H9 (cell line): ENCODE measurements around the gene ASTL. TPM values are rescaled to one million over a fixed set of nuclear protein-coding genes. Genes with fewer than 3 reads are reported as not detected.

Experiments
- DNase-seq: peaks from one replicate; pipeline ENCODE4 v3.0.0-alpha.2; 2017
- H2AFZ ChIP-seq: one replicate; pipeline ENCODE4 v1.6.1; 2013; ENCODE audit warnings: mild to moderate bottlenecking, low read length, control low read depth, moderate library complexity
- H2AK5ac ChIP-seq: 2 replicates; pipeline ENCODE4 v1.6.1; 2013; ENCODE audit warnings: low read length, control low read depth, mixed read lengths; ENCODE audit not compliant: insufficient read length
- H2BK120ac ChIP-seq: one replicate; pipeline ENCODE4 v1.6.1; 2013; ENCODE audit warnings: low read depth, mild to moderate bottlenecking, low read length, control low read depth, inconsistent platforms; ENCODE audit not compliant: poor library complexity, severe bottlenecking
- H2BK12ac ChIP-seq: 2 replicates; pipeline ENCODE4 v1.6.1; 2013; ENCODE audit warnings: low read length, control low read depth, mixed read lengths, low read depth; ENCODE audit not compliant: insufficient read length
- H2BK15ac ChIP-seq: 2 replicates; pipeline ENCODE4 v1.6.1; 2013; ENCODE audit warnings: low read depth, low read length, control low read depth
- H2BK20ac ChIP-seq: one replicate; pipeline ENCODE4 v1.6.1; 2013; ENCODE audit warnings: low read depth, mild to moderate bottlenecking, low read length, control low read depth, inconsistent platforms; ENCODE audit not compliant: poor library complexity, severe bottlenecking
- H2BK5ac ChIP-seq: 2 replicates; pipeline ENCODE4 v1.6.1; 2013; ENCODE audit warnings: low read length, control low read depth, mixed read lengths; ENCODE audit not compliant: insufficient read length
- H3K14ac ChIP-seq: 2 replicates; pipeline ENCODE4 v1.6.1; 2013; ENCODE audit warnings: low read length, control low read depth; ENCODE audit not compliant: insufficient read depth
- H3K18ac ChIP-seq: 2 replicates; pipeline ENCODE4 v1.6.1; 2013; ENCODE audit warnings: low read depth, mild to moderate bottlenecking, mixed read lengths, low read length, control low read depth; ENCODE audit not compliant: insufficient read length
- H3K23ac ChIP-seq: 2 replicates; pipeline ENCODE4 v1.6.1; 2013; ENCODE audit warnings: low read length, control low read depth, mixed read lengths, low read depth; ENCODE audit not compliant: insufficient read length
- H3K23me2 ChIP-seq: 2 replicates; pipeline ENCODE4 v1.6.1; 2013; ENCODE audit warnings: low read depth, mild to moderate bottlenecking, mixed read lengths, low read length, control low read depth; ENCODE audit not compliant: insufficient read length, poor library complexity, severe bottlenecking
- H3K27ac ChIP-seq: 2 replicates; pipeline ENCODE4 v1.5.1; 2013; ENCODE audit warnings: low read length, control low read depth, mixed read lengths, low read depth; ENCODE audit not compliant: insufficient read length
- H3K27me3 ChIP-seq: 2 replicates; pipeline ENCODE4 v1.6.1; 2013; ENCODE audit warnings: low read length, control low read depth, inconsistent platforms; ENCODE audit not compliant: insufficient read depth
- H3K4ac ChIP-seq: 2 replicates; pipeline ENCODE4 v1.6.1; 2013; ENCODE audit warnings: low read depth, mild to moderate bottlenecking, control low read depth, inconsistent platforms, low read length, moderate library complexity
- H3K4me1 ChIP-seq: 2 replicates; pipeline ENCODE4 v1.6.1; 2013; ENCODE audit warnings: low read length, control low read depth, inconsistent platforms; ENCODE audit not compliant: insufficient read depth
- H3K4me2 ChIP-seq: 2 replicates; pipeline ENCODE4 v1.6.1; 2013; ENCODE audit warnings: low read length, control low read depth, mixed read lengths; ENCODE audit not compliant: insufficient read length, insufficient read depth
- H3K56ac ChIP-seq: 2 replicates; pipeline ENCODE4 v1.6.1; 2013; ENCODE audit warnings: low read depth, mild to moderate bottlenecking, mixed read lengths, low read length, control low read depth; ENCODE audit not compliant: insufficient read length
- H3K79me1 ChIP-seq: 2 replicates; pipeline ENCODE4 v1.6.1; 2013; ENCODE audit warnings: low read depth, mild to moderate bottlenecking, moderate library complexity, low read length, control low read depth, inconsistent platforms; ENCODE audit not compliant: insufficient read depth, poor library complexity, severe bottlenecking
- H3K79me2 ChIP-seq: 2 replicates; pipeline ENCODE4 v1.6.1; 2013; ENCODE audit warnings: low read length, control low read depth, inconsistent platforms; ENCODE audit not compliant: insufficient read depth
- H3K9ac ChIP-seq: 2 replicates; pipeline ENCODE4 v1.6.1; 2013; ENCODE audit warnings: low read length, control low read depth, mixed read lengths; ENCODE audit not compliant: insufficient read length; ENCODE audit errors: extremely low read depth
- H3K9me3 ChIP-seq: one replicate; pipeline ENCODE4 v1.6.1; 2013; ENCODE audit warnings: low read depth, low read length, inconsistent platforms; ENCODE audit not compliant: control insufficient read depth
- H3T11ph ChIP-seq: one replicate; pipeline ENCODE4 v1.6.1; 2013; ENCODE audit warnings: mild to moderate bottlenecking, low read length, control low read depth, inconsistent platforms
- H4K20me1 ChIP-seq: one replicate; pipeline ENCODE4 v1.6.1; 2013; ENCODE audit not compliant: control insufficient read depth, insufficient read length, insufficient read depth
- H4K5ac ChIP-seq: 2 replicates; pipeline ENCODE4 v1.6.1; 2013; ENCODE audit warnings: low read depth, mild to moderate bottlenecking, mixed read lengths, low read length, control low read depth; ENCODE audit not compliant: insufficient read length
- H4K8ac ChIP-seq: replicated peaks from 2 replicates; pipeline ENCODE4 v1.6.1; 2013; ENCODE audit warnings: low read length, control low read depth, mixed read lengths, low read depth; ENCODE audit not compliant: insufficient read length
- H4K91ac ChIP-seq: 2 replicates; pipeline ENCODE4 v1.6.1; 2013; ENCODE audit warnings: low read depth, mild to moderate bottlenecking, moderate library complexity, mixed read lengths, low read length, control low read depth; ENCODE audit not compliant: insufficient read length
- H3K27ac Mint-ChIP-seq, 3 experiments: 2 replicates in 2 of 3; 3 replicates in 1 of 3; pipeline ENCODE4 v1.8.0; 2020 to 2021; ENCODE audit warnings: mixed read lengths in 3 of 3, mild to moderate bottlenecking in 1 of 3, moderate library complexity in 1 of 3
- H3K27me3 Mint-ChIP-seq: 2 replicates; pipeline ENCODE4 v1.8.0; 2021; ENCODE audit warnings: low read depth, mild to moderate bottlenecking, moderate library complexity, mixed read lengths
- H3K36me3 Mint-ChIP-seq, 3 experiments: 2 replicates in 2 of 3; 3 replicates in 1 of 3; pipeline ENCODE4 v1.8.0; 2020 to 2021; ENCODE audit warnings: low read depth in 3 of 3, mixed read lengths in 3 of 3; ENCODE audit not compliant: insufficient read depth in 1 of 3
- H3K4me1 Mint-ChIP-seq, 2 experiments: 2 replicates each; pipeline ENCODE4 v1.8.0; 2020; ENCODE audit warnings: mixed read lengths in 2 of 2
- H3K4me3 Mint-ChIP-seq, 2 experiments: 2 replicates in 1 of 2; 3 replicates in 1 of 2; pipeline ENCODE4 v1.8.0; 2020 to 2021; ENCODE audit warnings: mild to moderate bottlenecking in 2 of 2, mixed read lengths in 2 of 2, moderate library complexity in 1 of 2
- H3K9me3 Mint-ChIP-seq, 2 experiments: 2 replicates in 1 of 2; 3 replicates in 1 of 2; pipeline ENCODE4 v1.8.0; 2020; ENCODE audit warnings: mild to moderate bottlenecking in 2 of 2, mixed read lengths in 2 of 2, moderate library complexity in 1 of 2
- WGBS: extraction: QIAGEN DNeasy Blood & Tissue Kit; methylation state at CpG from one replicate; pipeline ENCODE4 v1.1.7; 2013; ENCODE audit warnings: missing lambda C conversion rate, low lambda C conversion rate, mixed read lengths; ENCODE audit not compliant: insufficient read length; ENCODE audit errors: extremely low coverage; 5-methylcytosine and 5-hydroxymethylcytosine counted together
- total RNA-seq: library from RNA; stranded (reverse); gene quantifications from 2 replicates; pipeline ENCODE4 v1.2.1, GENCODE V29; 2021
- TF ChIP-seq, protein P1 (sequence below): fragments of 200-600 bp; sonication (generic); conservative IDR thresholded peaks from 3 replicates; pipeline ENCODE4 v1.8.0; 2021; ENCODE audit warnings: antibody characterized with exemption, mild to moderate bottlenecking

Gene ASTL
- total RNA-seq, 1 experiment from 2014 or later: 0.81 TPM

- no peak overlapping the region for H4K5ac ChIP-seq
- H3K79me2 ChIP-seq: no peaks in the 10 kb centered on the region
- H3K18ac ChIP-seq: no peak overlapping the region
- H2BK12ac ChIP-seq: no peak overlapping the region
- no peak overlapping the region for H2AK5ac ChIP-seq
- Mint-ChIP-seq H3K36me3 (peaks cover 4 to 12% (median 11%) of the 10 kb centered on the region in 3 experiments; a peak in 6 of 7 replicates), H3K9me3 (no peaks in the 10 kb centered on the region), H3K27me3 (peaks cover 4% of the 10 kb centered on the region; the same call in 1 of the 2 replicates), H3K27ac (no peak overlapping the region), H3K4me3 (no peak overlapping the region), H3K4me1 (no peaks in the 10 kb centered on the region)
- no peaks in the 10 kb centered on the region for H4K20me1 ChIP-seq
- no peak for DNase-seq
- H3K14ac ChIP-seq: no peak overlapping the region
- no peak overlapping the region for H4K8ac ChIP-seq
- no peak overlapping the region for H2BK120ac ChIP-seq
- no peak overlapping the region for H4K91ac ChIP-seq
- TF ChIP-seq, protein P1, sequence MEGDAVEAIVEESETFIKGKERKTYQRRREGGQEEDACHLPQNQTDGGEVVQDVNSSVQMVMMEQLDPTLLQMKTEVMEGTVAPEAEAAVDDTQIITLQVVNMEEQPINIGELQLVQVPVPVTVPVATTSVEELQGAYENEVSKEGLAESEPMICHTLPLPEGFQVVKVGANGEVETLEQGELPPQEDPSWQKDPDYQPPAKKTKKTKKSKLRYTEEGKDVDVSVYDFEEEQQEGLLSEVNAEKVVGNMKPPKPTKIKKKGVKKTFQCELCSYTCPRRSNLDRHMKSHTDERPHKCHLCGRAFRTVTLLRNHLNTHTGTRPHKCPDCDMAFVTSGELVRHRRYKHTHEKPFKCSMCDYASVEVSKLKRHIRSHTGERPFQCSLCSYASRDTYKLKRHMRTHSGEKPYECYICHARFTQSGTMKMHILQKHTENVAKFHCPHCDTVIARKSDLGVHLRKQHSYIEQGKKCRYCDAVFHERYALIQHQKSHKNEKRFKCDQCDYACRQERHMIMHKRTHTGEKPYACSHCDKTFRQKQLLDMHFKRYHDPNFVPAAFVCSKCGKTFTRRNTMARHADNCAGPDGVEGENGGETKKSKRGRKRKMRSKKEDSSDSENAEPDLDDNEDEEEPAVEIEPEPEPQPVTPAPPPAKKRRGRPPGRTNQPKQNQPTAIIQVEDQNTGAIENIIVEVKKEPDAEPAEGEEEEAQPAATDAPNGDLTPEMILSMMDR: no peak
- H3K4me2 ChIP-seq: no peak overlapping the region
- H2BK20ac ChIP-seq: no peak overlapping the region
- H3K79me1 ChIP-seq: no peaks in the 10 kb centered on the region
- H3K23me2 ChIP-seq: no peaks in the 10 kb centered on the region
- no peaks in the 10 kb centered on the region for H3K9me3 ChIP-seq
- no peak overlapping the region for H3K4ac ChIP-seq
- no peak overlapping the region for H2AFZ ChIP-seq
- H3K23ac ChIP-seq: no peak overlapping the region
- no peaks in the 10 kb centered on the region for H3K27me3 ChIP-seq
- H2BK5ac ChIP-seq: no peak overlapping the region
- no CpG with 5 or more reads among the region's 1 CpG for WGBS
- H2BK15ac ChIP-seq: no peak overlapping the region
- no peak overlapping the region for H3K56ac ChIP-seq
- H3K27ac ChIP-seq: no peak overlapping the region
- H3K4me1 ChIP-seq: no peaks in the 10 kb centered on the region
- no peak overlapping the region for H3T11ph ChIP-seq
- H3K9ac ChIP-seq: no peak overlapping the region
These were observed 41.7 kb upstream of the ASTL start for GRCh38 chr2:96180002-96180401.
